Endodermal cell (in vitro differentiated cells): ENCODE measurements around the gene CAPN6. TPM values are rescaled to one million over a fixed set of nuclear protein-coding genes. Genes with fewer than 3 reads are reported as not detected.

Source experiments
- DNase-seq: peaks from one replicate; pipeline ENCODE4 v3.0.0-alpha.2; 2017
- H3K27ac ChIP-seq: 2 replicates; pipeline ENCODE4 v1.5.1; 2013; ENCODE audit warnings: mild to moderate bottlenecking, low read depth, low read length, moderate library complexity
- H3K27me3 ChIP-seq: 2 replicates; pipeline ENCODE4 v1.6.1; 2013; ENCODE audit warnings: mild to moderate bottlenecking, low read length, moderate library complexity; ENCODE audit not compliant: insufficient read depth, control insufficient read depth, poor library complexity, severe bottlenecking
- H3K36me3 ChIP-seq: 2 replicates; pipeline ENCODE4 v1.7.0; 2013; ENCODE audit warnings: mild to moderate bottlenecking, low read length, moderate library complexity; ENCODE audit not compliant: control insufficient read depth, insufficient read depth
- H3K4me1 ChIP-seq: one replicate; pipeline ENCODE4 v1.7.0; 2013; ENCODE audit warnings: low read length; ENCODE audit not compliant: control insufficient read depth, insufficient read depth
- H3K4me3 ChIP-seq: 2 replicates; pipeline ENCODE4 v1.5.1; 2013; ENCODE audit warnings: mild to moderate bottlenecking, low read length, moderate library complexity
- H3K9ac ChIP-seq: 2 replicates; pipeline ENCODE4 v1.6.1; 2013; ENCODE audit warnings: mild to moderate bottlenecking, low read length, moderate library complexity; ENCODE audit not compliant: poor library complexity, severe bottlenecking; ENCODE audit errors: extremely low read depth
- H3K9me3 ChIP-seq: 2 replicates; pipeline ENCODE4 v1.6.1; 2013; ENCODE audit warnings: mild to moderate bottlenecking, low read length, moderate library complexity; ENCODE audit not compliant: control insufficient read depth
- H3K27ac Mint-ChIP-seq: 2 replicates; pipeline ENCODE4 v1.8.0; 2020; ENCODE audit warnings: mixed read lengths
- H3K27me3 Mint-ChIP-seq: 2 replicates; pipeline ENCODE4 v1.8.0; 2021; ENCODE audit warnings: mild to moderate bottlenecking, mixed read lengths; ENCODE audit not compliant: insufficient read depth
- H3K36me3 Mint-ChIP-seq: 2 replicates; pipeline ENCODE4 v1.8.0; 2020; ENCODE audit warnings: low read depth, mixed read lengths
- H3K4me1 Mint-ChIP-seq: 2 replicates; pipeline ENCODE4 v1.8.0; 2020; ENCODE audit warnings: mixed read lengths
- H3K4me3 Mint-ChIP-seq: 2 replicates; pipeline ENCODE4 v1.8.0; 2020; ENCODE audit warnings: mild to moderate bottlenecking, moderate library complexity, mixed read lengths
- H3K9me3 Mint-ChIP-seq: 2 replicates; pipeline ENCODE4 v1.8.0; 2020; ENCODE audit warnings: mild to moderate bottlenecking, mixed read lengths
- CTCF ChIP-seq: fragments of 200-600 bp; sonication (generic); conservative IDR thresholded peaks from 2 replicates; pipeline ENCODE4 v1.5.0; 2021; ENCODE audit warnings: antibody characterized with exemption, mild to moderate bottlenecking
- whole genome bisulfite sequencing, 2 experiments: methylation state at CpG; one replicate each; pipeline versions ENCODE4 v1.1.5 to v1.1.7; 2013; ENCODE audit warnings: missing lambda C conversion rate in 2 of 2, mixed read lengths in 1 of 2; ENCODE audit not compliant: insufficient coverage in 1 of 2, insufficient read length in 1 of 2; 5-methylcytosine and 5-hydroxymethylcytosine counted together
- total RNA-seq, 2 donors: library from RNA; stranded (reverse); fragmentation: NEBNext Ultra II Directional in 1 of 2; extraction: Animal tissue kit (Norgen Biotek cat#: 25700) in 1 of 2; gene quantifications; 2 replicates in 1 of 2; 3 replicates in 1 of 2; pipeline ENCODE4 v1.2.1, GENCODE V29; 2021

CAPN6 gene
- total RNA-seq, 2 donors from 2014 or later: 0.58 to 1.8 TPM

- Histone ChIP-seq H3K4me1 (no peaks in the 10 kb centered on the region), H3K9ac (no peak overlapping the region), H3K4me3 (no peak overlapping the region), H3K27ac (no peak overlapping the region), H3K9me3 (no peaks in the 10 kb centered on the region), H3K27me3 (no peaks in the 10 kb centered on the region), H3K36me3 (no peaks in the 10 kb centered on the region)
- H3K36me3 Mint-ChIP-seq: no peaks in the 10 kb centered on the region
- H3K4me3 Mint-ChIP-seq: no peak overlapping the region
- no peaks in the 10 kb centered on the region for H3K9me3 Mint-ChIP-seq
- H3K27ac Mint-ChIP-seq: no peak overlapping the region
- TF ChIP-seq CTCF: no peak
- H3K27me3 Mint-ChIP-seq: no peaks in the 10 kb centered on the region
- H3K4me1 Mint-ChIP-seq: peaks cover 6% of the 10 kb centered on the region
- 94% methylated on average over 3 of the region's 3 CpGs; no CpG with 5 or more reads in 1 of the 2 experiments for WGBS, 2 experiments
- no peak for DNase-seq
Observed at GRCh38 chrX:111288841-111289240, 18.6 kb upstream of the CAPN6 start.

- Histone ChIP-seq H3K9ac (no peak overlapping the region), H3K27me3 (no peaks in the 10 kb centered on the region), H3K4me3 (no peak overlapping the region), H3K9me3 (no peaks in the 10 kb centered on the region), H3K27ac (no peak overlapping the region), H3K4me1 (no peaks in the 10 kb centered on the region), H3K36me3 (no peaks in the 10 kb centered on the region)
- Mint-ChIP-seq H3K27me3 (no peaks in the 10 kb centered on the region), H3K36me3 (no peaks in the 10 kb centered on the region), H3K9me3 (no peaks in the 10 kb centered on the region), H3K27ac (no peak overlapping the region), H3K4me3 (no peak overlapping the region), H3K4me1 (peaks cover 6% of the 10 kb centered on the region)
- WGBS, 2 experiments: 79 to 82% methylated on average over 2 to 5 of the region's 8 CpGs
- DNase-seq: no peak
- no peak for TF ChIP-seq CTCF
Observed at GRCh38 chrX:111284631-111285293, 14.5 kb upstream of the CAPN6 start.

- no peak overlapping the region for H3K4me3 ChIP-seq
- WGBS, 2 experiments: 93% methylated on average over 2 of the region's 2 CpGs; no CpG with 5 or more reads in 1 of the 2 experiments
- H3K9me3 ChIP-seq: no peaks in the 10 kb centered on the region
- no peaks in the 10 kb centered on the region for H3K4me1 ChIP-seq
- DNase-seq: no peak
- no peak overlapping the region for H3K4me3 Mint-ChIP-seq
- no peaks in the 10 kb centered on the region for H3K27me3 ChIP-seq
- H3K36me3 Mint-ChIP-seq: no peaks in the 10 kb centered on the region
- no peak overlapping the region for H3K27ac ChIP-seq
- TF ChIP-seq CTCF: no peak
- no peaks in the 10 kb centered on the region for H3K27me3 Mint-ChIP-seq
- no peaks in the 10 kb centered on the region for H3K36me3 ChIP-seq
- no peak overlapping the region for H3K9ac ChIP-seq
- no peak overlapping the region for H3K27ac Mint-ChIP-seq
- H3K9me3 Mint-ChIP-seq: no peaks in the 10 kb centered on the region
- peaks cover 6% of the 10 kb centered on the region for H3K4me1 Mint-ChIP-seq
Observed at GRCh38 chrX:111283446-111283845, 13.2 kb upstream of the CAPN6 start.
